HG03469 (cell line): ENCODE data around the gene SHISA2.
"Not testable (repeated sequence)": the region's sequence is repeated elsewhere in the genome, so short reads cannot be mapped to it uniquely, and the experiment has no call there.

Experiments used
- ATAC-seq: cut with Tn5 transposase; IDR thresholded peaks from one replicate; pipeline ENCODE4 v1.9.1; 2021; ENCODE audit warnings: mild to moderate bottlenecking, moderate library complexity, moderate number of reproducible peaks; ENCODE audit not compliant: unreplicated experiment

Gene SHISA2

GRCh38 chr13:26051657-26052311, at the start of gene SHISA2:
TSS of gene SHISA2 (minus strand) at chr13:26052016. CDS start at chr13:26050975, 1,041 bp downstream.
- ATAC-seq: no peak

- no peak for ATAC-seq
Measured at GRCh38 chr13:26095846-26096610, 44.2 kb upstream of the SHISA2 start.

DNA sequence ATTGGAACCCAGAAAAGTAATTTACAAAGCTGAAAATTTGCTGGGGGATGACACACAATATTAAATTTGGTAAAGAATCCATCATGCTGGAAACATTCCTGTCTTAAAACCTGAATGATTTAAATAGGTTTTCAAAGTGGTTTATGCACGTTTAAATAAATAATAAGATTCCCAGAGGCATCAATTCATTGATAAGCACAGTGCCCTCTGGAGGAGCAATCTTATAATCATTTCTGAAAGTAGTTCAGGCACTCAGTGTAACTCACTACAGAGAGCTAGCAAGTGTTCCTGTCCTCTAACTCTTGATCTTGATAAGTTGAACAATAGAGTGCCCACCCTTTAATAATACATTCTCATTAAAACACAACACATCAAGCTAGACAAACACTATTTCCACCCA, 43.5 kb upstream of the SHISA2 start:
- no peak for ATAC-seq

DNA sequence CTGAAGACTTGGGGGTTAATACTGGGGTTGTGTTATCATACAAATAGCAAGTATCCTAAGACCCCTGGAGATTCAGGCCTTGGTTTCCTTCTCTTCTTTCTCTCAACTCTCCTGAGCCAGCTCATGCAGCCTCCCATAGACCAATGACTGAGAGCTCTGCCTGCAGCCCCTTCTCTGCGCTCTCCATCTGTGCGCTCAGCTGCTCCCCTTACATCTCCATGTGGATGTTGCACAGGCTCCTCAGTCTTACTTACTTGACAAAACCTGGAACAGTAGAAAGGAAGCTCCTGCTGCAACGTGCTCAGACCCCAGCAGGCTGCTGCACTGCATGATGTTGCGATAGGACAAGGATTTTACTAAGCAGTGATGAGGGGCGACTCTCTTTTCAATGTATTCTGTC, 25.0 kb upstream of the SHISA2 start:
- ATAC-seq: not testable (repeated sequence)

DNA sequence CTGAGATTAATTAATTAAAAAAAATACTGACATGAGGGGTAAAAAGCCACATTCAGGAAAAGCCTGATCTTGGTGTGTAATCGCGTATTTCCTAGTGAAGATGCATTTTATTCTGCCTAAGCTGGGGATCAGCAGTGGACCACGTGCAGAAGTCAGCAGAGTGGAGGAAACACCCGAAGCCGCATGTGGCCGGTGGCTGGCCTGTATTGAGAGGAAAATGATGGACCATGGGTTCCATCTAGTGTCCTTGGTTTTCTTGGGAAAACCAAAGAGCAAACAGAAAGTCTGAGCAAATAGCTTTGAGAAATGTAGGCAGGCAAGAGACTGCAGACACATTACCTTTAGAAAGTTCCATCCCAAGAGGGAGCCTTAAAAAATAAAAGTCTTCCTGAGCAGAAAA, 23.7 kb upstream of the SHISA2 start:
- ATAC-seq: no peak

DNA sequence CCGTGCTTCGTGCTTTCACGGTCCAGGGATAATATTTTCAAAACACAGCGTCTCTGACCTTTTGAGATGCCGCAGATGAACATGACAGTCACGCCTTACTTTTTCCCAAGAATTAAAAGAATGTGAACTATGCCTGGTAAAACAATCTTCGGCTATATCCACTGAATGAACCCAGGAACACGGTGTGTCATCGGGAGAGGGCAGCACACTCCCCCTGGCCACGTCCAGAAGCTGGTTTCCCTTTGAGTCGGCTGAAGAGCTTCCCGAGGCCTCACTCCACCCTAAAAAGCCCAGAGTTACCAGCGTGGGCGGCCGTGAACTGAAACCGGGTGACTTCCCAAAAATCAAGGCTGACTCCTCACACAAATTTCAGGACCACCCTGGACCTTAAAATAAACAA, 22.9 kb upstream of the SHISA2 start:
- no peak for ATAC-seq

DNA sequence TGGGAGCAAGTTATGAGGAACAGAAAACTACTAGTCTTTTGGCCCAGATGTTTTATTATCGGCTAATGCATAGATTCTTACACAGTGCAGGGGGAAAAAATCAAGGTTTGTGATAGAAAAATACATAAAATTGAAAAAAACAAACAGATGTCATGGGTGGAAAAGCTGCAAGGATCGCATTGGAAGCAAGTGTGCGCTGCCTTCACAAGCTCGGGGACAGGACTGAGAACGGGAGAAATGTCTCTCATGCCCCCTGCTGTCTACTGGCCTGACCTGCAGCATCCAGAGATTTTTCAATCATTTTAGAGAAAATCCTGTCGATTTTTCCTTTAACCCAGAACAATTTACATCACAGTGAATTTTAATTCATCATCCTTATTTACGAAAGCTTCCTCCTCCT, 20.5 kb upstream of the SHISA2 start:
- ATAC-seq: not testable (repeated sequence)

GRCh38 chr13:26071691-26072090, 19.9 kb upstream of the SHISA2 start:
- ATAC-seq: no peak

DNA sequence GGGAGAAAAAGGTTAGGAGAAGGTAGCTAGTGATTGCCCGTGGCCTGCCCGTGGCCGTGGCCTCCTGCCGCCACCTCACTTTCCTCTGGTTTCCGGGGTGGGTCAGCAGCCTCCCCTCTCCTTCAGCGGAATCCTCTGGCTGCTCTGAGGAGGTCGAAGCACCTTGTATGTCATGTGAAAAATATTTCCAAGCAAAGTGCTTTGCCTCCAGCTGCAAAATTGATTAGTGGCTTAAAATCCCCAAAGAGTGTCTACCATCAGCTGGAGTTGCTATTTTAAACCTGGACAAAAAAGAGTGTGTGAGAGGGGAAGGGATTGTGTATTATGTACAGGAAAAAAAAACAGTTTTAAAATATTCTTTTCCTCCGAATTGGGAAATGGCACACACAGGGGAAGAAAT, 17.8 kb upstream of the SHISA2 start:
- ATAC-seq: not testable (repeated sequence)

DNA sequence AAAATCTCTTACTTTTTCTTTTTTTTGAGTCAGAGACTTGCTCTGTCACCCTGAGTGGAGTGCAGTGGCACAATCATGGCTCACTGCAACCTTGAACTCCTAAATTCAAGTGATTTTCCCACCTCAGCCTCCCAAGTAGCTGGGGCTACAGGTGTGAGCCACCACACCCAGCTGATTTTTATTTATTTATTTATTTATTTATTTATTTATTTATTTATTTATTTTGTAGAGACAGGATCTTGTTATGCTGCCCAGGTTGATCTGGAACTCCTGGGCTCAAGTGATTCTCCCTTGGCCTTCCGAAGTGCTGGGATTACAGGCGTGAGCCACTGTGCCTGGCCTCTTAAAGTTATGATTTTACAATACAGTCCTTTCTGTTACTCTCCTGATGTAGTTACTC, 16.6 kb upstream of the SHISA2 start:
- ATAC-seq: not testable (repeated sequence)

GRCh38 chr13:26067601-26068000, 15.8 kb upstream of the SHISA2 start:
- ATAC-seq: no peak

DNA sequence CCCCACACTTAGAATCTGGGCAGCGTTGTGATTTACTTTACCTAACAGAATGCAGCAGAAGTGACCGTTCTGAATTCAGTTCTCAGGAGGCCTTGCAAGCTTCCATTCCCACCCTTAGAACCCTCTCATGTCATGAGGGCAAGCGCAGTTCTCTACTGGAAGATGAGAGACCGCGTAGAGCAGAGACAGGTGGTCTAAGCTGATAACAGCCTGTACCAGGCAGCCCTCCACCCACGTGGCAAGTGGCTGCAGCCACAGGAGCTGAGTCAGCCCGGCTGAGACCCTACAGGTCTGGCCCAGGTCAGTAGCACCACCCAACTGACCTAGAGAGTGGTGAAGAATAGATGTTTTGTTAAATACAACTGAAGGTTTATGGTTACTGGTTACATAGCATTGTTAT, 14.7 kb upstream of the SHISA2 start:
- ATAC-seq: not testable (repeated sequence)

DNA sequence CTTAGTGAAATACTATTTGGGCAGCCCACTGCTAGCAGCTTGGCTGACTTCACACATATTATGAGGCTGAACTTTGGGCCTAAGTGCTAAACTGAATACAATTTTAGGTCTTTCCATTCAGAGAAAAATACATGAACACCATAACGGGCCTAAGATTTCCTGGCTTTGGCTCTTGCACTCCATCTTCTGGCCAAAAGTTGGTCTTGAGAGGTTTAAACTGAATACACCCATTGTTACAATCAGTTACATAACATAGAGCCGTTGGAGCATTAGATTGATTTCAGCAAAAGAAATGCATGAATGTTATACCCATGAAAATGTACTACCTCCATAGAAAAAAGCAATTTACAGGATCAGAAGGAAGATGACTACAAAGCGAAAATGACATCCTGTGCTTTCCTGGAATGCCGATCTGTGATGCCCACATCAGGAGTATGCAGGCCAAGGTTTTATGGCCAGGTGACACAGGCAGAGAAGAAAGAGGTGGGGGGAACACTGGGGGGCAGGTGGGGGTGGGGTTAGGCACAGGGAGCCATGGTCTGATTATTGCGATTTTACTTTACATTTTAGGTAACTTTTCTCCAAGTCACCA, 11.1 kb upstream of the SHISA2 start:
- ATAC-seq: no peak

- no peak for ATAC-seq
Measured at GRCh38 chr13:26061947-26062346, 10.1 kb upstream of the SHISA2 start.

DNA sequence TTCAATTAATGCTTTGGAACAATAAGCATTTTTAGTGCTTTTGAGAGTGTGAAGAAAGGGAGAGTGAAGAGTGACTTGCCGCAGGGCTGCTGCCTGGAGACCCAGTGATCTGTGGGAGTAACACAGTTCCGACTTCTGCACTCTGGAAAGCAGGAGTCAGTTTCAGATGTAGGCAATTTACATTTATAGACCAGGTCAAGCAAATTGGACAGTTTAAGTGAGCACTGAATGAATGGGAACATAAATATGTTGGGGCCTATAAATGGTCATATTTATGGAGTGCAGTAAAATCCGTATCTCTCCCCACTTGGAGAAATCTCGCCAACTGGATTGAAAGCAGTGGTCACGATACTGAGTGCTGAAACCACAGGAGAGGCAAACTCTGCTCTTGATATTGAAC, 9.4 kb upstream of the SHISA2 start:
- no peak for ATAC-seq

GRCh38 chr13:26060357-26060756, 8.5 kb upstream of the SHISA2 start:
- ATAC-seq: no peak

DNA sequence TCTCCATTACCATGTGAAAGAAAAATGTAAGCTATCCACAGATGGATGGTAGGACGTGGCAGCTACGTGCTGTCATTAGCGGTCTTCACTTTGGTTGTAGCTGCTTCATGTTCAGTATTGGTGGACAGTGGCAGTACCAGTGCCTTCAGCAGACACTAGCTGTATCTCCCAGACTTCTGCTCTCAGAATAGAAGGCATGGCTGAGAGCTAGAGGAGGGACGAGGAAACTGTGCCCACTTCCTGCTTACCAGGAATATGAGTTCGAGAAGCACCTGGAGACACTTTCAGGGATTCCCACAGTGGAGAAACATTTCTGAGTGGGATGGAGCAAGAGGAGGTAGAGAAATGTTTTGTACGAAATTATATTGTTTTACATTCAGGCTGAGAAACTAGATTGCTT, 6.9 kb upstream of the SHISA2 start:
- ATAC-seq: no peak

DNA sequence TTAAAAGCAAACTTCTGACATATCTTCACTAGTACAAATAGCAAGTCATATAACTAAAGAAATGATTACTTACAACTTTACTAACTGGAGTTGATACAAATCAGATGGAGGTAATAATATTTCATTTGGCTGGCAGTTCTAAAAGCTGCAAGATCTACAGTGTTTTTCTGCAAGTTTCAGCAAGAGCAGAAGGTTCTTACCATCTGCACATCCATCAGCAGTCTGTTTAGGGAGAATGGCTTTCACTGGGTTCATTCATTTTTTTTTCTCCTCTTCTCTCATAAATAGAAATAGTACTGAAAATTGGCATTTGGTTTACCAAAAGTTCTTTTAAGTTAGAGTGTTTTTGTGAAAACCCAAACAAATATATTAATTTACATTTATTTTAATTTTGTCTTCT, 3.1 kb upstream of the SHISA2 start:
- no peak for ATAC-seq

DNA sequence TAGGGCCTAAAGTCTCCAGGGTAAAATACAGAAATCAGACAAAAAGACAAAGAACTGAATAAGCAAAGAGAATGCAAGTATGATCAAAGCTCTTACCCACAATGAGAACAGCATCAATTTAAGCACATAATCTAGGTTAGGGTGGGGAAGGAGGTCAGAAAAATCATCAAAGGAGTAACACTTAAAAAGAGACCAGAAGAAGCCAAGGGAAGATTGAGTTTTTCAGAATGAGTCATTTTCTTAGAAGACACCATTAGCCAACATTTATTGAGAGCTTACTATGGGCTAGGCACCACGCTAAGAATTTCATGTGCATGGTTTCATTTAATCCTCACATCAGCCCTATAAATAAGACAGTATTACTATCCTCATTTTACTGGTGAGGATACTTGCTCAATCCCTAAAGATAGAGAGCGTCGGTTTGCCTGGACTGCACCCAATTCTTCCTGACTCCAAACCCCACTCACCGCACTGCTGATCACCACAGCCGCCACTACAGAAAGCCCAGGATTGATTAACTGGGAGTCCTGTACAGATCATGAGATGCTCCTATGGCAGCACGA, 1.7 kb upstream of the SHISA2 start:
- no peak for ATAC-seq

GRCh38 chr13:26052337-26052736, 521 bp upstream of the SHISA2 start:
- no peak for ATAC-seq

- no peak for ATAC-seq
Measured at GRCh38 chr13:26051231-26051656, 572 bp downstream of the SHISA2 start.
